Activated T-cell treated with anti-CD3 and anti-CD28 coated beads for 1 hour (primary cell): ENCODE data around the gene PRR30.
"Not testable (repeated sequence)": the region's sequence is repeated elsewhere in the genome, so short reads cannot be mapped to it uniquely, and the experiment has no call there.

Experiments
- DNase-seq: peaks from one replicate; pipeline ENCODE4 v3.0.0-alpha.2; 2020; ENCODE audit warnings: low read depth

PRR30 gene

GRCh38 chr2:27139310-27139709, at the start of gene PRR30:
Gene PRR30, minus strand, starts transcription at chr2:27139410. Its CDS starts 1,081 bp downstream, at chr2:27138329.
- no peak for DNase-seq

DNA sequence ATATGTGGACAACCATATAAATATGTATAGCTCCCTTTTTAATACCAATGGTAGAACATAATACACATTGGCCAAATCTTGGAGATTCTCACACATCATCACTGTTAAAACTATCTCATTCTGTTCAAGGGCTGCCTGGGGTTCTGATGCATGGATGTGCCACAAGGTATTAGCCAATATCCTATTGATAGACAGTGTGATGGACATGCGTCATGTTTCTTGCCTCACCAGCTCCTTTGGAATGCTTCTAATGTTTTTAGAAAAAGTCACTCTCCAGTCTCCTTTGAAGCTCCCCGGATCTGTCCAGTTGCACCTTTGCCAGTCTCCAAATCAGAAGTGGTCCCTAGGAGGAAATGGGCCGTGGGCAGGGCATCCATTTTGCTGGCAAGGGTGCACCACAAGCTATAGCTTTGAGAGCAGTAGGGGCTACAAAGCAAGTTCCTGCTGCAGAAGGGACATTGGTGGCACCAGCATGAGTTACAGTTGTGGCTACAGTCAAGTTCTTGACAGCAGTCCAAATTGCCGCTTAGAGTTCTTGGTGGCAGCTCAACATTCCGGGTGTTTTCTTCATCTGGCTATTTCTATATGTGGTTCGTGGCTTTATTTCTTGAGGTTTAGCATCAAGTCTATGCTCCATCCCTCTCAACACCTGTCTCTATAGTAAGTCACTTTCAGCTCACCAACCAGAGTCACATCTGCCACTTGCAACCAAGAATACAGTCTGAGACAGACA, 47.6 kb upstream of the PRR30 start:
- DNase-seq = no peak

DNA sequence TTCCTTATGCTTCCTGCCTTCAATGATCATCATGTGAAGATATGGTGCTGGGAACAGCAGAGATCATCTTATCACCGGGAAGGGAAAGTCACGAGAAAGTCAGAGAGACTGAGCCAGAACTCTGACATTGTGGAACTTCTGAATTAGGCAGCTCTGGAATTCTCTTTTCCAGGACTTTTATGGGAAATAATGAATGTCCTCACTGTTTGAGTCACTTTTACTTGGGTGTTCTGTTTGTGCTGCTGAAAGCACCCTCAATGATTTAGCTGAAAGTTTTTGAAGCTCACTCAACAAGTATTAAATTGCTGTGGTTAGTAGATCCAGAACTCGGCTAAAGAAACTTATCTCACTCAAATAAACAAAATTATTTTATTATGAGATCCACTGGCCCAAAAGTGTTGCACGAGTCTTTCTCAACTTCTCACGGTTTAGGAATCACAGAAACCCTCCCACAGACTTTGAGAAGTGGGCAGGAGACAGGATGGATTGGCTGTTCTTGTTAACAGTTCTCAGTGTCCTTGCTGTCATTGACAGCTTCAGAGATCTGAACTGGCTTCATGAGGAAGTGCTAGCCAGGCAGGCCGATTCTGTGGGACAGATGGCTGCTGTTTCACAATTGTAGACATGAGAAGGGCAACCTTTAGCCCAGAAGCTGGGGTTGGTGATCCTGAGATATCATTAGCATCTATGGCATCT, 46.3 kb upstream of the PRR30 start:
- DNase-seq = no peak

- no peak for DNase-seq
Measured at GRCh38 chr2:27184115-27184514, 44.9 kb upstream of the PRR30 start.

DNA sequence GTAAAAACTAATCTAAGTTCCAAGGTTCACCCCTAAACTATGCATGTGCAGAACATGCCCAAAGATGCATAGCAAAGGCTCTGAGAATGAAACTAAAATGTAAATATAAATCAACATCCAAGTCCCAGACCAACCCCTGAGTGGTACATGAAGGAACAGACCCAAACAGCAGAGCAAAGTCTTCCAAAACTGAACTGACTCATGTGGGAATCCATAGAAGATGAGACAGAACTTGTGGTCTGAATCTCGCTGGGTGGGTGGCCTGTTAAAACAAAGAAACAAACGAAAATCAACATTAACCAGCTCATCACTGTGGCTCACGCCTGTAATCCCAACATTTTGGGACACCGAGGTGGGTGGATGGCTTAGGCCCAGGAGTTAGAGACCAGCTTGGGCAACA, 43.1 kb upstream of the PRR30 start:
- DNase-seq = no peak

DNA sequence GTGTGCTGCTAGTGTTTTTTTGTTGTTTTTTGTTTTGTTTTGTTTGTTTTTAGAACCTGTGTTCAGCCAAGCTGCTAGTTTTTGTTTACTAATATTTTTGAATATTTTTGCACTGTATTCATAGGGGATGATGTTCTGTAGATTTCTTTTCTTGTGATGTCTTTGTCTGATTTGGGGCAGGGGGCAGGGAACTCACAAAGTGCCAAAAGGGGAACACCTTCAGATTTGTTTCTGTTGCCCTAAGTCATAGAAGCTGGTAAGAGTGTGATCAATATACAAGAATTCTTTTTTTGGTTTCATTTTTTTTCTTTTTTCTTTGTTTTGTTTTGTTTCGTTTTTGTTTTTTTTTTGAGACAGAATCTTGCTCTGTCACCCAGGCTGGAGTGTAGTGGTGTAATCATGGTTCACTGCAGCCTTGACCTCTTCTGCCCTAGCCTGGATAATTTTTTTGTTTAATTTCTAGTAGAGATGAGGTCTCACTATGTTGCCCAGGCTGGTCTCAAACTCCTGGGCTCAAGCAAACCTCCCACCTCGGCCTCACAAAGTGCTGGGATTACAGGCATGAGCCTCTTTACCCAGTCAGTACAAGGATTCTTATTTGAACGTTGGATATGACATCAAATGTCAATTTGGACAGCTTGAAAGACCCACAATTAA, 40.3 kb upstream of the PRR30 start:
- no peak for DNase-seq

DNA sequence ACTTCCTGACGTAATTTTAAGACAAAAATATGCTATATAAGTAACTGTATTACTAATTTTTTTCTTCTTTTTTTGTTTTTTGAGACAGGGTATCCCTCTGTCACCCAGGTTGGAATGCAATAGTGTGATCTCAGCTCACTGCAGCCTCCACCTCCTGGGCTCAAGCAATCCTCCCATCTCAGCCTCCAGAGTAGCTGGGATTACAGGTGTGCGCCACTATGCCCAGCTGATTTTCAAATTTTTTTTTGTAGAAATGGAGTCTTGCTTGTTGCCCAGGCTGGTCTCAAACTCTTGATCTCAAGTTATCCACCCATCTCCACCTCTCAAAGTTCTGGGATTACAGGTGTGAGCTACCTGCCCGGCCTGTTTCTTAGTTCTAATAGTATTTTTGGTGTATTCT, 39.3 kb upstream of the PRR30 start:
- DNase-seq = no peak

DNA sequence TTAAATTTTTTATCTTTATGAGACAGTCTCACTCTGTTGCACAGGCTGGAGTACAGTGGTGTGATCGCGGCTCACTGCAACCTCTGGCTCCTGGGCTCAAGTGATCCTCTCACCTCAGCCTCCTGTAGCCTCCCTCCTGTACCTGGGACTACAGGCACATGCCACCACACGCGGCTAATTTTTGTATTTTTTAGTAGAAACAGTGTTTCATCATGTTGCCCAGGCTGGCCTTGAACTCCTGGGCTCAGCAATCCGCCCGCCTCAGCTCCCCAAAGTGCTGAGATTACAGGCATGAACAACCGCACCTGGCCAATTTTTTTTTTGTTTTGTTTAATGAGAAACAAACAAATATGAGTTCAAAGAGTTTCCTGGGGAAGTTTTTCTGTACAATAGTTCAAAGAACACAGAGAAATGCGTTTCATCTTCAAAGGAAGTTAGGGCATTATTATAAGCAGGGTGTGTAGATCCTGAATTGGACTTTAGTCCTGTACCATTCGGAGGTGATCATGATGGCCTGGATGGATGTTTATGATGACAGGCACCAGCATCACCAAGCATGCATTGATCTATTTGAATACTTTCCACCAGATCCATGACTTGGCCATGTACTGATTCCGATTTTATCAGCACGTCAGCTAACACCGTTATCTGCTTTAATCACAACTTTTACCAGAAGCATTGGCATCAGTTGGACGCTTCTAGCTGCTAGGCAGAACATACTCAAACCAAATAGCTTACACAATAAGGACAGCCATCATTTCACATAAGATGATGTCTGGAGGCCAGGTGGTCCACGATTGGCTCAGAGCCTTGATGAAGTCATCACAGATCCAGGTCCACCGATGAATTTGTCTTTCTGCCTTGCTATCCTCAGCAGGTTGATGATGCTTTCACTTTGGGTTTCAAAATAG, 38.5 kb upstream of the PRR30 start:
- DNase-seq = no peak

GRCh38 chr2:27175781-27176180, 36.6 kb upstream of the PRR30 start:
- DNase-seq = not testable (repeated sequence)

GRCh38 chr2:27175330-27175729, 36.1 kb upstream of the PRR30 start:
- no peak for DNase-seq

DNA sequence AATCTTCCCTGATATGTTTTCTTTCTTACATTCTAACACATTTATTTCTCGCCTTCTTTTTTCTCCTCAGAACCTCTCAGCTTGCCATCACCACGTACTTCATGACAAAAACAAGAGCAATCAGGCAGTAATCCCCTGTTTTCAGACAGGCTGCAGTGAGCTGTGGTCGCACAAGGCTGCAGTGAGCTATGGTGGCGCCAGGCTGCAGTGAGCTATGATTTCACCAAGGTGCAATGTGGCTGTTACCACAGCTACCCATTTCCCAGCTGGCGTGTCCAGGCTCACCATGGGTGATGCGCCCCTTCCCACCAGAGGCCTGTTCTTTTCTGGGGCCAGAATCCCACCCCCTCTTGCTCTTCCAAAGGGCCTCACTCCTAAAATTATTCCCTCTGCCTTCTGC, 35.4 kb upstream of the PRR30 start:
- DNase-seq = no peak

- no peak for DNase-seq
Measured at GRCh38 chr2:27171351-27171848, 32.2 kb upstream of the PRR30 start.

- no peak for DNase-seq
Measured at GRCh38 chr2:27170581-27171337, 31.5 kb upstream of the PRR30 start.

DNA sequence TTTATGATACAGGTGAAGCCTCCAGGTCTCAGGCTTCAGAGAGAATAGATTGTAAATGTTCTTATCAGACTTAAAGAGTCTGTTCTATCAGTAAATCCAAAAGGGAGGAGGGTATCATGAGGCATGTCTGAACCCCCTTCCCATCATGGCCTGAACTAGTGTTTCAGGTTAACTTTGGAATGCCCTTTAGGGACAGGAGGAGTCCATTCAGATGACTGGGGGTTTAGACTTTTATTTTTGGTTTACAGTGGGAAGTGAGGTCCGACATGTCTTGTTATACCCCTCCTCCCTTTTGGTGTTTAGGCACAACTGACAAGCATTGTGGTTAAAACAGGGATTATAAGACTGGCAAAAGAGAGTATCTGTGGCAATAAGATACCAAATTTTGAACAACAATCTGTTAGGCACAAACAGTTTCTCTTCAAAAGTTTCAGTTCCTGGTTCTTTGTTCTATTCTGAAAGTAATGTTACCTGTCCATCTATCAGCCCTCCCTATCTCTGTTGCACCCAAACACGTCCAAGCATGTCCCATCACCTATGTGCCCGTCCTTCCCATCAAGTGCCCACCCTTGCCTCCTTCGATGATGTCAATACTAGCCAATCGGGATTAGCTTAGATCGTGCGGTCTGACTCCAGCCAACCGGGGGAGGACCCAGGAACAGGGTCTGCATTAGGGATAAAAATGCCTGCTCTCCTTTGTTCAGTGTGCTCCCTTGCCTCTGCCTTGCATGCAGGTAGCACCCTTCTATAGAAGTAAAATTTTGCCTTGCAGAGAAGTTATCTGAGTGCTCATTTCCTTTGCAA, 26.0 kb upstream of the PRR30 start:
- no peak for DNase-seq

GRCh38 chr2:27162151-27163121, 23.2 kb upstream of the PRR30 start:
- DNase-seq = no peak

DNA sequence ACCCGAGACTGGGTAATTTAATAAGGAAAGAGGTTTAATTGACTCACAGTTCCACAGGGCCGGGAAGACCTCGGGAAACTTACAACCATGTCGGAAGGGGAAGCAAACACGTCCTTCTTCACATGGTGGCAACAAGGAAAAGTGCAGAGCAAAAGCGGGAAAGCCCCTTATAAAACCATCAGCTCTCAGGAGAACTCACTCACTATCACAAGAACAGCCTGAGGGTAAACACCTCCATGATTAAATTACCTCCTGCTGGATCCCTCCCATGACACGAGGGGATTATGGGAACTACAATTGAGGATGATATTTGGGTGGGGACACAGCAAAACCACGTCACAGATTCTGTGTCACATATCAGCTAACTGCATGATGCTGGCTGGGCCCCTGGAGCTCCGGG, 21.0 kb upstream of the PRR30 start:
- no peak for DNase-seq

DNA sequence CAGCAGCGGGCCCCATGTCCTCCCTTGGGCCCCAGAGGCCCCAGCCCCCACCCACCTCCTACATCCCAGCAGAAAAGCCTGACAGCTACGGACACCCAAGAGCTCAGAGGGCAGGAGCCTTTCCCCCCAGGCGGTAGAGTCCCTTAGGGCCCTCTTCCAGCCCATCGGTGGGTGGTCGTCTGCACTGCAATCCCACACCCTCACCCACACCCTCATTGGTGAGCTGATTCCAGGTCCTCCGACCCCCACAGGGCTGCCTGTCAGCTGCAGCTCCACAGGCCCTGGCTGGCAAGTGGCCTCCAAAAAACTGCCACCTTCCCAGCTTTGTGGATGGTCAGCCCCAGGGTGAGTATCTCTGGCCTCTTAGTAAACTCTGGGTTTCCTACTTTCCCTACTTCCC, 20.1 kb upstream of the PRR30 start:
- no peak for DNase-seq

DNA sequence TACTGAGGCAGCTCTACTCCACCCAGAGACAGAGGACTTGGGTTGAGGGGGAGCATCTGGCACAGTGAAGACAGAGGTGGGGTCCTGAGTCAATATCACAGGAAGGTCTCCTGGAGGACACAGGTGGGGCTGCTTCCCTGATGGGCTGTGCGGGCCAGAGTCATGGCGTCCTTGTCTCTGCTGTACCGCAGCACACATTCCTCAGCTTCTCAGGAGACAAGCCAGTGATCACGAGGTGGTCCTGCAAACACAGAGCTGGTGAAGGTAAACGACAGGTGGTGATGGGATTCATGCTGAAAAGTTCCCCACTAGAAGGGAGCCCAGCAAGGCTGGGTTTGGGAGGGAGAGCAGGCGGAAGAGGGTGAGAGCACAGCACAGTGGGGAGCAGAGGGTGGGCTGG, 19.3 kb upstream of the PRR30 start:
- no peak for DNase-seq

- no peak for DNase-seq
Measured at GRCh38 chr2:27155069-27155520, 15.9 kb upstream of the PRR30 start.
